ENCODE measurements around the gene ESRP2.

ESRP2 gene

DNA sequence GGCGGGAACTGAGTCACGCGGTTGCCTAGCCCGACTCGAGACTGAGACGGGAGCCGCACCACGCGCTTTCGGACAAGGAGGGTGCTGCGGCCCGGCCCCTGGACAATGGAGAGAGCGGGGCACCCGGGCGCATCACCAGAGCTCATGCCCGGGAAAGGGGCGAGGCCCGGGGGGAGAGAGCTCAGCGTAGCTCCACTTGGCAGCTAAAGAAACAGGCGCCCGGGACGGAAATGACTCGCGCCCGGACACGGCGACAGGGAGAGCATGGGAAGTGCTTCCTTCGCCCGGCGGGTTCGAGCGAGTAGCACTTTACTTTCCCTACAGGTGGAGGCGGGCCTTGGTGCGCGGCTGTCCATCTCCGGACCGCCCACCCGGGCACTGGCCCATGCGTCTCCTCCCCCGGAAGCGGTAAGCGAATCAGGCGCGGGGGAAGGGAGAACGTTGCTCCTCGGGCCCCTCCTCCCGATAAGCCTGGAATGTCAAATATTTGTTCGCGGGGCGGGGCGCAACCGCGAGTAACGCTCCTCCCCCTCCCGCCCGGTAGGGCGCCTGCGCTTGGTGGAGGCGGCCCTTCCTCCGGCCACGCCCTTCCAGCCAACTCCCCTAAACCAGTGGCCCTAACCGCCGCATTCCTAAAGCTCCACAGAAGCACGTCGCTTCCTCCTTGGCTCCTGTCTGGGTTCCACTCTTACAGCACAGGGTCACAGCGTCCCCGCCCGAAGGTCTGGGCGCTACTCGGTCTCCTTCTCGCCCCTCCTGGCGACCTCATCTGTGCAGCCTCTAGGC lies 1.5 kb upstream of the ESRP2 start (continued):
- TF ChIP-seq ZNF626 (tag by site-specific recombination; IDR thresholded peaks at IDR 0.05) (no peak), ZNF514 (tag by site-specific recombination; IDR thresholded peaks at IDR 0.05) (no peak), SP7 (tag by site-specific recombination; IDR thresholded peaks at IDR 0.05) (peak; percentile 89), ZNF2 (tag by site-specific recombination; IDR thresholded peaks at IDR 0.05) (no peak), ZNF529 (tag by site-specific recombination; IDR thresholded peaks at IDR 0.05; ENCODE audit: insufficient replicate concordance) (no peak), TCF7L2 (IDR thresholded peaks at IDR 0.05; ENCODE audit: borderline replicate concordance, low read depth, low read length) (no peak), ZNF37A (tag by site-specific recombination; IDR thresholded peaks at IDR 0.05) (no peak), ZNF140 (tag by site-specific recombination; IDR thresholded peaks at IDR 0.05) (no peak), ZNF221 (tag by site-specific recombination; IDR thresholded peaks at IDR 0.05; ENCODE audit: borderline replicate concordance) (no peak), ZNF426 (tag by site-specific recombination; IDR thresholded peaks at IDR 0.05) (no peak), ZNF555 (tag by site-specific recombination; conservative IDR thresholded peaks at IDR 0.05) (no peak), GLIS2 (tag by site-specific recombination; IDR thresholded peaks at IDR 0.05) (no peak), BCL11A (tag by site-specific recombination; IDR thresholded peaks at IDR 0.05; ENCODE audit: low read depth) (peak; percentile 71; the same call in 1 of the 2 replicates), ZNF433 (tag by site-specific recombination; IDR thresholded peaks at IDR 0.05; ENCODE audit: low read depth) (no peak), KLF10 (tag by site-specific recombination; IDR thresholded peaks at IDR 0.05) (peak; percentile 100), ZNF155 (tag by site-specific recombination; IDR thresholded peaks at IDR 0.05) (no peak), ZNF548 (tag by site-specific recombination; IDR thresholded peaks at IDR 0.05) (no peak), MZF1 (tag by site-specific recombination; IDR thresholded peaks at IDR 0.05; ENCODE audit: borderline replicate concordance) (no peak; the same call in 1 of the 2 replicates), OVOL3 (tag by site-specific recombination; IDR thresholded peaks at IDR 0.05) (no peak), ZNF777 (tag by site-specific recombination; IDR thresholded peaks at IDR 0.05; ENCODE audit: borderline replicate concordance) (no peak)
- TF ChIP-seq, protein P1, sequence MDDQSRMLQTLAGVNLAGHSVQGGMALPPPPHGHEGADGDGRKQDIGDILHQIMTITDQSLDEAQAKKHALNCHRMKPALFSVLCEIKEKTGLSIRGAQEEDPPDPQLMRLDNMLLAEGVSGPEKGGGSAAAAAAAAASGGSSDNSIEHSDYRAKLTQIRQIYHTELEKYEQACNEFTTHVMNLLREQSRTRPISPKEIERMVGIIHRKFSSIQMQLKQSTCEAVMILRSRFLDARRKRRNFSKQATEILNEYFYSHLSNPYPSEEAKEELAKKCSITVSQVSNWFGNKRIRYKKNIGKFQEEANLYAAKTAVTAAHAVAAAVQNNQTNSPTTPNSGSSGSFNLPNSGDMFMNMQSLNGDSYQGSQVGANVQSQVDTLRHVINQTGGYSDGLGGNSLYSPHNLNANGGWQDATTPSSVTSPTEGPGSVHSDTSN (CRISPR knock-in tag; IDR thresholded peaks at IDR 0.05) = no peak
- TF ChIP-seq, protein P2, sequence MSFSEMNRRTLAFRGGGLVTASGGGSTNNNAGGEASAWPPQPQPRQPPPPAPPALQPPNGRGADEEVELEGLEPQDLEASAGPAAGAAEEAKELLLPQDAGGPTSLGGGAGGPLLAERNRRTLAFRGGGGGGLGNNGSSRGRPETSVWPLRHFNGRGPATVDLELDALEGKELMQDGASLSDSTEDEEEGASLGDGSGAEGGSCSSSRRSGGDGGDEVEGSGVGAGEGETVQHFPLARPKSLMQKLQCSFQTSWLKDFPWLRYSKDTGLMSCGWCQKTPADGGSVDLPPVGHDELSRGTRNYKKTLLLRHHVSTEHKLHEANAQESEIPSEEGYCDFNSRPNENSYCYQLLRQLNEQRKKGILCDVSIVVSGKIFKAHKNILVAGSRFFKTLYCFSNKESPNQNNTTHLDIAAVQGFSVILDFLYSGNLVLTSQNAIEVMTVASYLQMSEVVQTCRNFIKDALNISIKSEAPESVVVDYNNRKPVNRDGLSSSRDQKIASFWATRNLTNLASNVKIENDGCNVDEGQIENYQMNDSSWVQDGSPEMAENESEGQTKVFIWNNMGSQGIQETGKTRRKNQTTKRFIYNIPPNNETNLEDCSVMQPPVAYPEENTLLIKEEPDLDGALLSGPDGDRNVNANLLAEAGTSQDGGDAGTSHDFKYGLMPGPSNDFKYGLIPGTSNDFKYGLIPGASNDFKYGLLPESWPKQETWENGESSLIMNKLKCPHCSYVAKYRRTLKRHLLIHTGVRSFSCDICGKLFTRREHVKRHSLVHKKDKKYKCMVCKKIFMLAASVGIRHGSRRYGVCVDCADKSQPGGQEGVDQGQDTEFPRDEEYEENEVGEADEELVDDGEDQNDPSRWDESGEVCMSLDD (tag by site-specific recombination; IDR thresholded peaks at IDR 0.05) = 0 out of 2 replicates have a peak, but pooled peaks have one; percentile 37
- TF ChIP-seq, protein P3, sequence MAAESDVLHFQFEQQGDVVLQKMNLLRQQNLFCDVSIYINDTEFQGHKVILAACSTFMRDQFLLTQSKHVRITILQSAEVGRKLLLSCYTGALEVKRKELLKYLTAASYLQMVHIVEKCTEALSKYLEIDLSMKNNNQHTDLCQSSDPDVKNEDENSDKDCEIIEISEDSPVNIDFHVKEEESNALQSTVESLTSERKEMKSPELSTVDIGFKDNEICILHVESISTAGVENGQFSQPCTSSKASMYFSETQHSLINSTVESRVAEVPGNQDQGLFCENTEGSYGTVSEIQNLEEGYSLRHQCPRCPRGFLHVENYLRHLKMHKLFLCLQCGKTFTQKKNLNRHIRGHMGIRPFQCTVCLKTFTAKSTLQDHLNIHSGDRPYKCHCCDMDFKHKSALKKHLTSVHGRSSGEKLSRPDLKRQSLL (tag by site-specific recombination; IDR thresholded peaks at IDR 0.05) = no peak
- TF ChIP-seq, protein P4, sequence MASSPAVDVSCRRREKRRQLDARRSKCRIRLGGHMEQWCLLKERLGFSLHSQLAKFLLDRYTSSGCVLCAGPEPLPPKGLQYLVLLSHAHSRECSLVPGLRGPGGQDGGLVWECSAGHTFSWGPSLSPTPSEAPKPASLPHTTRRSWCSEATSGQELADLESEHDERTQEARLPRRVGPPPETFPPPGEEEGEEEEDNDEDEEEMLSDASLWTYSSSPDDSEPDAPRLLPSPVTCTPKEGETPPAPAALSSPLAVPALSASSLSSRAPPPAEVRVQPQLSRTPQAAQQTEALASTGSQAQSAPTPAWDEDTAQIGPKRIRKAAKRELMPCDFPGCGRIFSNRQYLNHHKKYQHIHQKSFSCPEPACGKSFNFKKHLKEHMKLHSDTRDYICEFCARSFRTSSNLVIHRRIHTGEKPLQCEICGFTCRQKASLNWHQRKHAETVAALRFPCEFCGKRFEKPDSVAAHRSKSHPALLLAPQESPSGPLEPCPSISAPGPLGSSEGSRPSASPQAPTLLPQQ (tag by site-specific recombination; IDR thresholded peaks at IDR 0.05) = peak; percentile 60
- TF ChIP-seq, protein P5, sequence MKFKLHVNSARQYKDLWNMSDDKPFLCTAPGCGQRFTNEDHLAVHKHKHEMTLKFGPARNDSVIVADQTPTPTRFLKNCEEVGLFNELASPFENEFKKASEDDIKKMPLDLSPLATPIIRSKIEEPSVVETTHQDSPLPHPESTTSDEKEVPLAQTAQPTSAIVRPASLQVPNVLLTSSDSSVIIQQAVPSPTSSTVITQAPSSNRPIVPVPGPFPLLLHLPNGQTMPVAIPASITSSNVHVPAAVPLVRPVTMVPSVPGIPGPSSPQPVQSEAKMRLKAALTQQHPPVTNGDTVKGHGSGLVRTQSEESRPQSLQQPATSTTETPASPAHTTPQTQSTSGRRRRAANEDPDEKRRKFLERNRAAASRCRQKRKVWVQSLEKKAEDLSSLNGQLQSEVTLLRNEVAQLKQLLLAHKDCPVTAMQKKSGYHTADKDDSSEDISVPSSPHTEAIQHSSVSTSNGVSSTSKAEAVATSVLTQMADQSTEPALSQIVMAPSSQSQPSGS (tag by site-specific recombination; IDR thresholded peaks at IDR 0.05; ENCODE audit: low read depth) = no peak
- TF ChIP-seq, protein P6, sequence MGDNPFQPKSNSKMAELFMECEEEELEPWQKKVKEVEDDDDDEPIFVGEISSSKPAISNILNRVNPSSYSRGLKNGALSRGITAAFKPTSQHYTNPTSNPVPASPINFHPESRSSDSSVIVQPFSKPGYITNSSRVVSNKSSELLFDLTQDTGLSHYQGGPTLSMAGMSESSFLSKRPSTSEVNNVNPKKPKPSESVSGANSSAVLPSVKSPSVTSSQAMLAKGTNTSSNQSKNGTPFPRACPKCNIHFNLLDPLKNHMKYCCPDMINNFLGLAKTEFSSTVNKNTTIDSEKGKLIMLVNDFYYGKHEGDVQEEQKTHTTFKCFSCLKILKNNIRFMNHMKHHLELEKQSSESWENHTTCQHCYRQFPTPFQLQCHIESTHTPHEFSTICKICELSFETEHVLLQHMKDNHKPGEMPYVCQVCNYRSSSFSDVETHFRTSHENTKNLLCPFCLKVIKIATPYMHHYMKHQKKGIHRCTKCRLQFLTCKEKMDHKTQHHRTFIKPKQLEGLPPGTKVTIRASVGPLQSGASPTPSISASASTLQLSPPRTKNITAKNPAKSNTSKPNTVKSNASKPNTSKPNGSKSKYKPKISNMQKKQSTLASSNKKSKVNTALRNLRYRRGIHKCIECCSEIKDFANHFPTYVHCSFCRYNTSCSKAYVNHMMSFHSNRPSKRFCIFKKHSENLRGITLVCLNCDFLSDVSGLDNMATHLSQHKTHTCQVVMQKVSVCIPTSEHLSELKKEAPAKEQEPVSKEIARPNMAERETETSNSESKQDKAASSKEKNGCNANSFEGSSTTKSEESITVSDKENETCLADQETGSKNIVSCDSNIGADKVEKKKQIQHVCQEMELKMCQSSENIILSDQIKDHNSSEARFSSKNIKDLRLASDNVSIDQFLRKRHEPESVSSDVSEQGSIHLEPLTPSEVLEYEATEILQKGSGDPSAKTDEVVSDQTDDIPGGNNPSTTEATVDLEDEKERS (tag by site-specific recombination; IDR thresholded peaks at IDR 0.05) = no peak

All from HEK293 (cell line).